Motor neuron (in vitro differentiated cells): ENCODE results near the gene CCDC137. TPM values are rescaled to one million over a fixed set of nuclear protein-coding genes. Genes with fewer than 3 reads are reported as not detected.

ENCODE experiments used
- ATAC-seq, 8 experiments: fragments of 200-7000 bp; cut with Tn5 transposase; replicated peaks in 6 of 8; 2 replicates each; pipeline ENCODE4 v1.8.0; 2021; ENCODE audit warnings: mild to moderate bottlenecking in 8 of 8, moderate library complexity in 8 of 8
- H3K27ac ChIP-seq, 2 donors: fragments of 250-450 bp; sonication (Bioruptor Pico); 2 replicates each; pipeline ENCODE4 v1.9.0; 2021; ENCODE audit warnings: antibody characterized with exemption in 2 of 2, mild to moderate bottlenecking in 2 of 2, moderate library complexity in 1 of 2
- H3K4me1 ChIP-seq, 2 donors: fragments of 250-450 bp; sonication (Bioruptor Pico); replicated peaks in 1 of 2; 2 replicates each; pipeline ENCODE4 v1.6.1; 2021; ENCODE audit warnings: antibody characterized with exemption in 2 of 2, mild to moderate bottlenecking in 2 of 2, moderate library complexity in 1 of 2
- H3K4me3 ChIP-seq, 5 donors: fragments of 250-450 bp; sonication (Bioruptor Pico); 2 replicates each; pipeline ENCODE4 v1.9.0; 2021; ENCODE audit warnings: antibody characterized with exemption in 5 of 5, mild to moderate bottlenecking in 5 of 5, moderate library complexity in 4 of 5
- WGBS, 10 experiments: fragments of 450-650 bp; shearing (Covaris generic); methylation state at CpG; one replicate each; pipeline ENCODE4 v1.0.0; 2022; 5-methylcytosine and 5-hydroxymethylcytosine counted together
- in situ Hi-C, 9 experiments: fragments of 400-800 bp; cut with MboI; loops; one replicate each; pipeline ENCODE4 v1.15.0; 2021; ENCODE audit warnings: low sequenced_read_pairs in 9 of 9, low pct_unique_long_range_greater_than_20kb in 2 of 9; ENCODE audit not compliant: unreplicated experiment in 9 of 9
- total RNA-seq, 8 experiments: library from RNA; unstranded; fragments of 300-600 nt; gene quantifications; 2 replicates each; pipeline versions ENCODE4 v1.2.3 to v1.2.4, GENCODE V29; 2022

The CCDC137 gene
- total RNA-seq, 8 experiments from 2014 or later: 9.1 to 34.6 (median 22.5) TPM

DNA sequence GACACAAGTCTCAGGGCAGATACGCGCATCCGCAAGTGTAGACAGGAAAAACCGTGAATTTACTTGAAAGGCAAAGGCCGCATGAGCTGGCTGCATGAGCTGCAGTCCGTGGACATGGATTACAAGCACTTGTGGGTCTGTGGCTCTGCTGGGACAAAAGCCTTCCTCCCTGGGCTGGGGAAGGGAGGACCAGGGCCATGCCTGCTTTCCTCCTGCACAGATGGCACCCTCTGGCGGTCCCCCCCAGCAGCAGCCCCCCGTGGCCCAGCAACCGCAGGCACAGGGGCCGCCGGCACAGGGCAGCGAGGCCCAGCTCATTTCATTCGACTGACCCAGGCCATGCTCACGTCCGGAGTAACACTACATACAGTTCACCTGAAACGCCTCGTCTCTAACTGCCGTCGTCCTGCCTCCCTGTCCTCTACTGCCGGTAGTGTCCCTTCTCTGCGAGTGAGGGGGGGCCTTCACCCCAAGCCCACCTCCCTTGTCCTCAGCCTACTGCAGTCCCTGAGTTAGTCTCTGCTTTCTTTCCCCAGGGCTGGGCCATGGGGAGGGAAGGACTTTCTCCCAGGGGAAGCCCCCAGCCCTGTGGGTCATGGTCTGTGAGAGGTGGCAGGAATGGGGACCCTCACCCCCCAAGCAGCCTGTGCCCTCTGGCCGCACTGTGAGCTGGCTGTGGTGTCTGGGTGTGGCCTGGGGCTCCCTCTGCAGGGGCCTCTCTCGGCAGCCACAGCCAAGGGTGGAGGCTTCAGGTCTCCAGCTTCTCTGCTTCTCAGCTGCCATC lies 34.9 kb downstream of the CCDC137 start:
- in situ Hi-C loops: no loop called here
- Histone ChIP-seq H3K4me1 (peaks cover 13 to 17% of the 10 kb centered on the region in 2 donors), H3K4me3 (peak overlapping the region; percentile 60 to 99 (median 76)), H3K27ac (no peak overlapping the region)
- peak in 4 of 8 experiments; percentile 1 to 6 (median 4) for ATAC-seq
- WGBS, 10 experiments: 33 to 100% (median 77%) methylated on average over 1 to 7 of the region's 23 CpGs; no CpG with 5 or more reads in 3 of the 10 experiments

DNA sequence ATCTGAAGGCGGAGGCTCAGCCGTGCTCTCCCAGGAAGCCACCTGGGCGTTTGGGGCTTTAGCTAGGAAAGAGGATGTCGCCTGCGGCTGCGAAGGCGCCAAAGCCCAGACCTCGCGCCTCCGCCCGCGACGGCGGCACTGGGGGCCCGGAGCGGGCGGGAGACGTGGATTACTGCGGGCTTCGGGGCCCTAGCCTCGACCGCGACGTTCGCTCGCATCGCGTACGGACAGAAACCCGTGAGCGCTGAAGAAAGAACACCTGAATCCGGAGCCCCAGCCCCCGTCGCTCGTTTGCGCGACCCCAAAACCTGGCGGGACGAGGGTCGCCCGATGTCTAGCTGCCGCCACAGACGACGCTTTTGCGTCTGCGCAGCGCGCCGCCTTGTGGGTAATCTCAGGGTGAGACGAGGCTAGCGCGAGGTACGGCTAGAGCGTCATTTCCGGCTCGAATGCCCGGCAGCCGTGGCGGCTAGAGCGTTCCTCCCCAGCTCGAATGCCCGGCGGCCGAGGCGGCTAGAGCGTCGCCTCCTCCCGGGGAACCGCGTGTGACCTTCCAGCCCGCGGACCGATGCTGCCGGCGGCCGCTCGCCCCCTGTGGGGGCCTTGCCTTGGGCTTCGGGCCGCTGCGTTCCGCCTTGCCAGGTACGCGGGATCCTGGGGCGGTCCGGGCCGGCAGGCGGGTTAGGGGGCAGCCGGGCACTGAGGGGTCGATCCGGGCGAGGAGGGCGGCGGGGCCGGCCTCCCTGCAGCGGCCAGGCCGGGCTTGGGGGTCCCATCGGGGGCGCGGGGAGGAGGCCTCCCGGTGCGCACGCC lies 36.6 kb downstream of the CCDC137 start, which contains the start of gene MRPL12:
MRPL12 (plus strand) TSS at position 434 of the 813 bp plus-strand sequence; CDS start at position 569, 135 bp downstream.
- in situ Hi-C loops: no loop called here
- peaks cover 13 to 17% of the 10 kb centered on the region in 2 donors for H3K4me1 ChIP-seq
- peak; percentile 83 to 93 (median 88) for ATAC-seq
- peak within 1 kb of the TSS; percentile 83 to 94 for H3K27ac ChIP-seq
- H3K4me3 ChIP-seq: peak within 1 kb of the TSS; percentile 60 to 99 (median 76)
- 0 to 1% (median 0%) methylated on average over 3 to 31 of the region's 102 CpGs; no CpG with 5 or more reads in 7 of the 10 experiments for WGBS, 10 experiments

GRCh38 chr17:81703747-81704654 lies 37.5 kb downstream of the CCDC137 start:
- ATAC-seq: peak in 2 of 8 experiments; percentile 6 to 7
- 0 to 100% (median 4%) methylated on average over 1 to 12 of the region's 27 CpGs; no CpG with 5 or more reads in 1 of the 10 experiments for WGBS, 10 experiments

DNA sequence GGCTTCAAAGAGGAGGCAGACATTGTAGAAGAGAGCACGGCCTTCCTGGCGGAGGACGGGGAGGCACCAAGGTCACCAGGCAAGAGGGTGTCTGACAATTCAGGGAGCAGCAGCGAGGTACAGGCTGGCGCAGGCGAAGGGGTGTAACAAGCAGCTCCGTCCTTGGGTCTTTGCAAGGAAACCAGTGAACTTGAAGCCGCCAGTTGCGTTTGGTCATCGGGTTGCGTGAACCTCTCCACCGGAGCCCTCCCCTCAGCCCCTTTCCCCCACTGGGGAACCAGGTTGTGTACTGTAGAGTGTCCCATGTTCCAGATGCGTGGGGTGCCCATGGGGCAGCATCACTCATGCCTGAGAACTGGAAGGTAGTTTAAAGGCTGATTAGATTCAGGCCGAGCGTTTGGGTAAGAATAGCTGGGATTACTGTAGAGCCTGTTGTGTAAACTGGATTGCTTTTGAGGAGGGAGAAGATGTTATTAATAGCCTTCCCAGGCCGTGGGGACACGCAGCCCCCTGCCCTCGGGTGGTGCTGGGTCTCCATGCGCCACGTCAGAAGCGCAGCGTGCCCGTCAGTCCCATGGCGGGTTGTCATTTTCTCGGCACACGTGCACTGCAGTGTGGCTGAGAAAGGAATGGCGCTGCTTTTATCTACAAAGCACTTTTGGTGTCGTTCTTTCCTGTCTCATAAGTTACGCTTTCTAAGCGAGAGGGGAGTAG lies 39.1 kb downstream of the CCDC137 start:
- H3K4me3 ChIP-seq: no peak overlapping the region
- H3K27ac ChIP-seq: no peak overlapping the region
- H3K4me1 ChIP-seq: peaks cover 18 to 21% of the 10 kb centered on the region in 2 donors
- 93 to 100% (median 97%) methylated on average over 3 to 18 of the region's 30 CpGs for WGBS, 10 experiments
- no peak for ATAC-seq
- in situ Hi-C loops: no loop called here

More at GRCh38 chr17:81703747-81704654, 37.5 kb downstream of the CCDC137 start:
- in situ Hi-C loops: no loop called here
- H3K27ac ChIP-seq: peak overlapping the region; percentile 83 to 94
- H3K4me3 ChIP-seq: peak overlapping the region; percentile 60 to 99 (median 76)
- H3K4me1 ChIP-seq: peaks cover 13 to 17% of the 10 kb centered on the region in 2 donors

DNA sequence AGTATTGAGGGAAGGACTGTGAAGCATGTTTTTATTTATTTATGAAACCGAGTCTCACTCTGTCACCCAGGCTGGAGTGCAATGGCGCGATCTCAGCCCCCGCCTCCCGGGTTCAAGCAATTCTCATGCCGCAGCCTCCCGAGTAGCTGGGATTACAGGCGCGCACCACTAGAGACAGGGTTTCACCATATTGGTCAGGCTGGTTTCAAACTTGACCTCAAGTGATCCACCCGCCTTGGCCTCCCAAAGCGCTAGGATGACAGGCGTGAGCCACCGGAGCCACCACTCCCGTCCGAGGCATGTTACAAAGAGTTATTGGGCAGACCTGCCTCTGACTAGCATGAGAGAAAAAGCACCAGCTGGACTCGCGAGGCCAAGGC lies 39.7 kb downstream of the CCDC137 start:
- in situ Hi-C loops: no loop called here
- WGBS, 10 experiments: 93 to 100% (median 94%) methylated on average over 3 to 14 of the region's 17 CpGs; no CpG with 5 or more reads in 5 of the 10 experiments
- Histone ChIP-seq H3K4me3 (no peak overlapping the region), H3K27ac (no peak overlapping the region), H3K4me1 (peaks cover 23 to 24% of the 10 kb centered on the region in 2 donors)
- ATAC-seq: no peak

DNA sequence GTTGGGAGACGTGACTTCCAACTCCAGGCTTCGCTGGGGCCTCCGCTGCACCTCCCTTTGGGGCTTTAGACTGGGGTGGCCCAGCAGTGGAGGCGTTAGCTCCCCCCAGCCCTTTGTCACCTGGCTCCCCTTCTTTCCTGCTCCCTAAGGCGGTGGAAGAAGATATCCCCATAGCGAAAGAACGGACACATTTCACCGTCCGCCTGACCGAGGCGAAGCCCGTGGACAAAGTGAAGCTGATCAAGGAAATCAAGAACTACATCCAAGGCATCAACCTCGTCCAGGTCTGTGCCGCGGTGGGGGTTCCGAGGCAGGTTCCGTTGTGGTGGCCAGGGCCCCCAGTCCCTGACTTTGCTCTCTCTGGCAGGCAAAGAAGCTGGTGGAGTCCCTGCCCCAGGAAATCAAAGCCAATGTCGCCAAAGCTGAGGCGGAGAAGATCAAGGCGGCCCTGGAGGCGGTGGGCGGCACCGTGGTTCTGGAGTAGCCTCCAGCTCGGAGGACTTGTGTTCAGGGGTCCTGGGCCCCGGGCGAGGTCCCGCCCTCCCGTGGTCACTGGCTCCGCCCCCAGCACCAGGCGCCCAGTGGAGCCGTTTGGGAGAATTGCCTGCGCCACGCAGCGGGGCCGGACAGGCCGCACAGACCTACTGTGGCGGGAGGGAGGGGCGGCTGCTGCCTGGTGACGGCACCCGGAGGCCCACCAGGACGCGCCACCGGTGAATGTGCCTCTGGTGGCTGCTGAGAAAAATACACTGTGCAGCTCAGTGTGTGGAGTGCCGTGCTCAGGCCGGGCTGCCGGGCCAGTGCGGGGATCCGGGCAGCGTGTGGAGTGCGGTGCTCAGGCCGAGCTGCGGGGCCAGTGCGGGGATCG lies 40.5 kb downstream of the CCDC137 start:
- Histone ChIP-seq H3K27ac (no peak overlapping the region), H3K4me1 (peaks cover 18 to 21% of the 10 kb centered on the region in 2 donors), H3K4me3 (no peak overlapping the region)
- in situ Hi-C loops: no loop called here
- WGBS, 10 experiments: 90 to 100% (median 99%) methylated on average over 1 to 6 of the region's 54 CpGs; no CpG with 5 or more reads in 4 of the 10 experiments
- no peak for ATAC-seq

DNA sequence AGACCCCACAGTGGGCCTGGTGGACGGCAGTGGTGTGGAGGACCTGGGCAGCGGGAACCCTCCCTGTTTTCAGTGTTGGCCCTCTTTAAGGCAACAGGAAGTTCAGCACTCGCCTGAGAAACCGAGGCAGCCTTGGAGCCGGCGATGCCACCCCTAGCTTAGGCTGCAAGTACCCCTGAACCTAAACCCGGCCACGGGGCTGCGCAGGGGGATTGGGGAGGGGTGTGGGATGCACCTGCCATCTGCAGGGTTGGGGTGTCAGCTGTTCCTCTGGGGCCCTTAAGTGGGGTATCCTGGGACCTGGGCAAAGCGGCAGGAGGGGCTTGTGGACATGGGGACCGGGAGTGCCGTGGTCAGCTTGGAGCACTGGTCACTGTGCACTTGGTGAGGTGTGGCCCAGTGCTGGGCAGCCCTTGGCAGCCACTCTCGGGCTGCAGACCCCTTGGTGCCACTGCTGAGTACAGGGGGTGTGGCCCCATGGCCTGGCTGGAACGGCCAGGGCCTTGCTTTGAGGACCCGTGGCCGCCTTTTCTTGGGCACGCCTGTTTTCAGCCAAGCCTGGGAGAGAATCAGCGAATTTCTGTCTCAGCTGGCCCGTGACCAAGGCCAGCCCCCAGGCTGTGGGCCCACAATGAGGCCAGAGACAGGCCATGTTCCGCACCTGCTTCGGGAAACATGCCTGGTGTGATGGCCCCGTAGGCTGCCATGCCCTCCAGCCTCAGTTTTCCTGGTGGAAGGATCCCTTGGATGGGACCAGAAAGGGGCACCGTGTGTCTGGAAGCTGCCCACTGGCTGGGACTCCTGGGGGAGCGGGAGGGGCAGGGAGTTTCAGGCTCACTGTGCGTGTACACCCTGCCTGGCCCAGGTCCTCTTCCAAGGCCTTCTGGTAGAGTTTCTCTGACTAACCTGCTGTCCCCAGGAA lies 41.4 kb downstream of the CCDC137 start:
- in situ Hi-C loops: no loop called here
- ATAC-seq: no peak
- H3K4me1 ChIP-seq: peaks cover 18 to 22% of the 10 kb centered on the region in 2 donors
- no peak overlapping the region for H3K4me3 ChIP-seq
- WGBS, 10 experiments: 81 to 100% methylated on average over 1 to 8 of the region's 25 CpGs; no CpG with 5 or more reads in 8 of the 10 experiments
- H3K27ac ChIP-seq: no peak overlapping the region

- Histone ChIP-seq H3K4me3 (no peak overlapping the region), H3K27ac (no peak overlapping the region), H3K4me1 (peaks cover 26 to 29% of the 10 kb centered on the region in 2 donors)
- ATAC-seq: no peak
- WGBS, 10 experiments: 64 to 100% (median 81%) methylated on average over 1 to 6 of the region's 17 CpGs; no CpG with 5 or more reads in 5 of the 10 experiments
- in situ Hi-C loops: no loop called here
Observed at GRCh38 chr17:81708739-81709185, 42.2 kb downstream of the CCDC137 start.

DNA sequence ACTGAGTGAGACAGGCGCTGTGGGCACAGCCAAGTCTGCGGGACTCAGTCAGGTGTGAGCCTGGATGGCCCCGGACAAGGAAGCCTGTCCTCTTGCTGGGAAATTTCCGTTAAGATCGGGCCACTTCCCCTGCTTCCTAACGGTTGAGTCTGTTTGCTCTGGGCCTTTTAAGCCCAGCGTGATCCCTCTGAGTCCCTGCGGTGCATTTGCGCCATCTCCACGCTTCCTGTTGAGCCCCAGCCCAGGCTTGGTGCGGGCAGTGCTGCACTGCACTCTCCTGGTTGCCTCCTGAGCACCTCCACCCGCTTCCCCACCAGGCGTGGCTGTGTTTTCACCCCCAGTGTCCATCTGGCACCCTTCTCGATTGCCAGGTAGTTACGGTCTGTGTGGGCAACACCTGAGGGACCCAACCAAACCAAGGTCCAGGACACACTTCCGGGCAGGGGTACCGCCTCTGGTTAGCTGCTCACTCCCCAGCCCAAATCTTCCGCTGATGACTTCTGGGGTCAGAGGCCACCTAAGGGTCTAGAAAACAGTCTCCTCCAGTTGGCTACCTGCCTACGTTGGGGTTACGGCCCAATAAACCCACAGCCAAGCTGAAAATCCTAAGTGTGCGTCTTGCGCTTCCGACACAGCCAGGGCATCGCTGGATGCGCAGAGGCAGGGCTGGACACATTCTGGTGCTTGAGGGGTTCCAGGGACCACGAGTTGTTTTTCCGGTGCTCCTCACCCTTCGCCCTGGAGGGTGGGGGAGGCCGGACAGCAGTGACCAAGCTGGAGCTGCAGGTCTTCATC lies 44.2 kb downstream of the CCDC137 start:
- peak in 1 of 8 experiments; percentile 1 for ATAC-seq
- in situ Hi-C loops: no loop called here
- peaks cover 27 to 30% of the 10 kb centered on the region in 2 donors for H3K4me1 ChIP-seq
- H3K27ac ChIP-seq: peak overlapping the region in 1 of 2 donors; percentile 77
- peak overlapping the region in 2 of 5 donors; percentile 75 to 87 for H3K4me3 ChIP-seq
- WGBS, 10 experiments: 0 to 39% (median 15%) methylated on average over 1 to 12 of the region's 29 CpGs; no CpG with 5 or more reads in 3 of the 10 experiments
